Measurements from ENCODE around the gene TAS2R38. TPM values are rescaled to one million over a fixed set of nuclear protein-coding genes. Genes with fewer than 3 reads are reported as not detected.

Gene TAS2R38
- total and polyA plus RNA-seq, 8 donors: not detected

GRCh38 chr7:141975806-141976523 is 2.4 kb upstream of the TAS2R38 start:
- TF ChIP-seq POLR2AphosphoS5 (IDR thresholded peaks at IDR 0.05) (no peak), POLR2A (IDR thresholded peaks at IDR 0.05) (no peak), CTCF (IDR thresholded peaks at IDR 0.05) (peak in 5 of 7 experiments; percentile 40 to 84 (median 76)), EP300 (IDR thresholded peaks at IDR 0.05) (no peak)
- no peaks in the 10 kb centered on the region for H3K9me3 ChIP-seq
- no peaks in the 10 kb centered on the region for H3K27me3 ChIP-seq
- no peaks in the 10 kb centered on the region for H3K36me3 ChIP-seq
- H3K4me3 ChIP-seq: peak overlapping the region; percentile 0 to 38 (median 32)
- peak overlapping the region in 2 of 5 donors; percentile 25 to 41 for H3K27ac ChIP-seq
- H3K4me1 ChIP-seq: peaks cover 0 to 13% (median 2%) of the 10 kb centered on the region in 4 donors
- intact Hi-C loops (cut with DNase I; ENCODE audit: low total_unique reads): no loop called here
- 13 to 16% (median 15%) methylated on average over 21 of the region's 21 CpGs for WGBS, 5 donors
- DNase-seq: peak; percentile 84 to 89

GRCh38 chr7:141974831-141975230 is 1.3 kb upstream of the TAS2R38 start:
- no peaks in the 10 kb centered on the region for H3K36me3 ChIP-seq
- H3K4me3 ChIP-seq: no peak overlapping the region
- DNase-seq: peak; percentile 46 to 65
- no peak overlapping the region for H3K27ac ChIP-seq
- WGBS, 5 donors: 53 to 59% (median 53%) methylated on average over 2 of the region's 2 CpGs
- intact Hi-C loops (cut with DNase I; ENCODE audit: low total_unique reads): loop anchor here (5.0 kb wide), 1 partner anchor 207 kb away; no protein-coding TSS in a partner anchor
- TF ChIP-seq CTCF (IDR thresholded peaks at IDR 0.05) (peak in 3 of 7 experiments; percentile 11 to 42 (median 26)), POLR2AphosphoS5 (IDR thresholded peaks at IDR 0.05) (no peak)
- no peaks in the 10 kb centered on the region for H3K27me3 ChIP-seq
- H3K9me3 ChIP-seq: no peaks in the 10 kb centered on the region
- peaks cover 0 to 13% (median 2%) of the 10 kb centered on the region in 4 donors for H3K4me1 ChIP-seq

GRCh38 chr7:141960687-141961422 is 12.7 kb downstream of the TAS2R38 start:
- TF ChIP-seq POLR2AphosphoS5 (IDR thresholded peaks at IDR 0.05) (no peak), CTCF (IDR thresholded peaks at IDR 0.05) (no peak), EP300 (IDR thresholded peaks at IDR 0.05) (no peak), POLR2A (IDR thresholded peaks at IDR 0.05) (no peak)
- DNase-seq: no peak
- Histone ChIP-seq H3K27ac (no peak overlapping the region), H3K4me1 (no peaks in the 10 kb centered on the region), H3K27me3 (no peaks in the 10 kb centered on the region), H3K36me3 (no peaks in the 10 kb centered on the region), H3K4me3 (no peak overlapping the region), H3K9me3 (no peaks in the 10 kb centered on the region)
- intact Hi-C loops (cut with DNase I; ENCODE audit: low total_unique reads): no loop called here
- 80 to 87% (median 87%) methylated on average over 3 of the region's 3 CpGs for WGBS, 5 donors

GRCh38 chr7:141956084-141956483 is 17.5 kb downstream of the TAS2R38 start:
- Histone ChIP-seq H3K4me1 (no peaks in the 10 kb centered on the region), H3K27ac (no peak overlapping the region), H3K9me3 (no peaks in the 10 kb centered on the region), H3K36me3 (no peaks in the 10 kb centered on the region), H3K4me3 (no peak overlapping the region), H3K27me3 (no peaks in the 10 kb centered on the region)
- TF ChIP-seq EP300 (IDR thresholded peaks at IDR 0.05) (no peak), CTCF (IDR thresholded peaks at IDR 0.05) (no peak), POLR2A (IDR thresholded peaks at IDR 0.05) (no peak), POLR2AphosphoS5 (IDR thresholded peaks at IDR 0.05) (no peak)
- WGBS, 5 donors: 51 to 76% (median 65%) methylated on average over 3 of the region's 3 CpGs
- no peak for DNase-seq
- intact Hi-C loops (cut with DNase I; ENCODE audit: low total_unique reads): no loop called here

All from stomach (tissue), 9 donors.